ENCODE measurements around the gene FANCL.
"Not testable (repeated sequence)": the region's sequence is repeated elsewhere in the genome, so short reads cannot be mapped to it uniquely, and the experiment has no call there.

DNA sequence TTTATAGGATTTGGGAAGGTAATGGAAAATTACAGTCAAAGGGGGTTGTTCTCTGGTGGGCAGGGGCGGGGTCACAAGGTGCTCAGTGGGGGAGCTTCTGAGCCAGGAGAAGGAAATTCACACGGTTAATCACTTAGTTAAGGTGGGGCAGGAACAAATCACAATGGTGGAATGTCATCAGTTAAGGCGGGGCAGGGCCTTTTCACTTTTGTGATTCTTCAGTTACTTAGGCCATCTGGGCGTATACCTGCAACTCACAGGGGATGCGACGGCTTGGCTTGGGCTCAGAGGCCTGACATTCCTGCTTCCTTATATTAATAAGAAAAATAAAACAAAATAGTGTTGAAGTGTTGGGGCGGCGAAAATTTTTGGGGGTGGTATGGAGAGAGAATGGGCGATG lies 127.6 kb downstream of the FANCL start:
- TF ChIP-seq BHLHE40 (IDR thresholded peaks at IDR 0.05; ENCODE audit: borderline replicate concordance); SUZ12 (IDR thresholded peaks at IDR 0.05); SP1 (IDR thresholded peaks at IDR 0.05); HDGF (IDR thresholded peaks at IDR 0.05; ENCODE audit: borderline replicate concordance); ELF4 (IDR thresholded peaks at IDR 0.05); FOXA1 (IDR thresholded peaks at IDR 0.05); LEF1 (IDR thresholded peaks at IDR 0.05; ENCODE audit: borderline replicate concordance); FOXM1 (IDR thresholded peaks at IDR 0.05; ENCODE audit: borderline replicate concordance); CTBP1 (IDR thresholded peaks at IDR 0.05; ENCODE audit: borderline replicate concordance); TARDBP (IDR thresholded peaks at IDR 0.05); ARNT (IDR thresholded peaks at IDR 0.05): not testable (repeated sequence)
